GM21717 (cell line): ENCODE results near the gene SRRM4.
"Not testable (repeated sequence)": the region's sequence is repeated elsewhere in the genome, so short reads cannot be mapped to it uniquely, and the experiment has no call there.

ENCODE experiments used
- ATAC-seq: cut with Tn5 transposase; IDR thresholded peaks from one replicate; pipeline ENCODE4 v1.9.1; 2021; ENCODE audit warnings: mild to moderate bottlenecking, moderate library complexity; ENCODE audit not compliant: unreplicated experiment

The SRRM4 gene

DNA sequence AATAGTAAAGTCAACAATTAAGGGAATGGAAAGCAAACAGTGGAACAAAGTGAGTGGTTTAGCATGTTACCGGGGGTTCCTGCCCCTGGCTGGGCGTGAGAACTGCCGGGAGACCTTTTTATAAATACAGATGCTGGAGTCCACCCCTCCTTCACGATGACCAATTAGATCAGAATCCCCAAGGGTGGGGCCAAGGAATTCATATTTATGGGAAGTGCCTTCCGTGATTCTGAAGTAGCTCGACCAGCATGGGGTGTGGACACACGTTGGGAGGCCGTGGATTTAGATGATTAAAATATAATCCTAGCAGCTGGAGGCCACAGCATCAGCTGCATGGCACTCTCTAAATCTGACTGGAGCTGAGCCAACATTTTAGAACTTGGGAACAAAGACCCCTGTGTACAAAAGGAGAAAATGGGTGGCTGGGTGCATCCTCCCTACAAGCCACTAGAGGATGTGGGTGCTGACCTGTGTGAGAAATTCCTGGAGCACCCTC, 87.9 kb downstream of the SRRM4 start:
- no peak for ATAC-seq

DNA sequence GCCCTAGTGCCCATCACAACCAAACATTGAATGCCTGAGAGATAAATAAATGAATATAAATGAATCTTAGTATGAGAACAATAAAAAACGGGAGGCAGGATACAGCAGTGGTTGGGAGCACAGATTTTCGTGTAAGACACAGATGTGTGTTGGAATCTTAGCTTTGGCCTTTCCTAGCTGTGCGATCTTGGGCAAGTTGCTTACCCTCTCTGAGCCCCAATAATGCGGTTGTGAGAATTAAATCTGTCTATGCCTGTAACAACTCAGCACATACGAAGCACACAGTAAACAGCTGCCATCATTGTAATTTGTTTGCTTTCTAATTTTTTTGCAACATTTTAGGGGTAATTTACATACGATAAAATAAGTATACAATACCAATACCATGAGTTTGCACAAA, 89.8 kb downstream of the SRRM4 start:
- ATAC-seq = no peak

- ATAC-seq = no peak
Measured at GRCh38 chr12:119071638-119072231, 90.4 kb downstream of the SRRM4 start.

GRCh38 chr12:119072440-119072839, 91.1 kb downstream of the SRRM4 start:
- no peak for ATAC-seq

DNA sequence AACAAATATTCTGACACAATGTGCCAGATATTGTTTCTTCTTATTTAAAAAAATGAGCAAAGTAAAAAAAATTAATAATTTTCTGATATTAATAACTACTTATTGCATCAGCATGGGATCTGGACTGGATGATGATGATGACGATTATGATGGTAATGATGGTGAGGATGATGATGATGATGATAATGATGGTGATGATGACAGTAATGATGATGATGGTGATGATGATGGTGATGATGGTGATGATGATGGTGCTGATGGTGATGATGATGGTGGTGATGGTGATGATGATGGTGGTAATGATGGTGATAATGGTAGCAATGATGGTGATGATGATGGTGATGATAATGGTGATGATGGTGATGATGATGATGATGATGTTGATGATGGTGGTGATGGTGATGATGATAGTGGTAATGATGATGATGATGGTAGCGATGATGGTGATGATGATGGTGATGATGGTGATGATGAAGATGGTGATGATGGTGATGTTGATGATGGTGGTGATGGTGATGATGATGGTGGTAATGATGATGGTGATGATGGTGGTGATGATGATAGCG, 94.0 kb downstream of the SRRM4 start:
- ATAC-seq = no peak

DNA sequence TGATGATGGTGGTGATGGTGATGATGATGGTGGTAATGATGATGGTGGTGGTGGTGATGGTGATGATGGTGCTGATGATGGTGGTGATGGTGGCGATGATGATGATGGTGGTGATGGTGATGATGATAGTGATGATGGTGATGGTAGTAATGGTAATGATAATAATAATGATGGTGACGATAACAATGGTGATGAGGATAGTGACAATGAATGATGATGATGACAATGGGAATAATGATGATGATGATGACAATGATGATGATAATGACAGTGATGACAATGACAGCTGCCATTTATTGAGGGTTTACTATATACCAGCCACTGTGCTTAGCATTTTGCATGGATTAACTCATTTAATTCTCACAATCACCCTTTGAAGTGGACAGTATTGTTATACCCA, 94.6 kb downstream of the SRRM4 start:
- ATAC-seq = no peak

GRCh38 chr12:119079530-119079929, 98.2 kb downstream of the SRRM4 start:
- ATAC-seq = no peak

DNA sequence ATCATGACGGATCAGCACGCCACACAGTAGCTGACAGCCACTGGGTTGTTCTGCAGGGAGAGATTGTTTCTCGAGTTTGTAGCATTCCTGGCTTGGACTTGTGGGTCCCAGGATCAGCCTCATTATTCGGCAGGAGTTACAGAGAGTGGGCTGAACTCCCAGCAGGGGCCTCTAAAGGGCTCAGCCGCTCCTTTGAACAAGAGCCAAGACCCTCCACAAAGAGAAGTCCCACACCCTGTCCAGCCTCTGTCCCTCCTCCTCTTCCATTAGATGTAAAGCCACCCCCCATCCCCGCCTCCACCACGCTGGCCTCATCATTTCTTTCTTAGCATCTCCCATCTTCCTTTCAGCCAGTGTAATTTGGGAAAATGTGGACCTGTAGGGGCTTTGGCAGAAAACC, 100.7 kb downstream of the SRRM4 start:
- ATAC-seq = no peak

DNA sequence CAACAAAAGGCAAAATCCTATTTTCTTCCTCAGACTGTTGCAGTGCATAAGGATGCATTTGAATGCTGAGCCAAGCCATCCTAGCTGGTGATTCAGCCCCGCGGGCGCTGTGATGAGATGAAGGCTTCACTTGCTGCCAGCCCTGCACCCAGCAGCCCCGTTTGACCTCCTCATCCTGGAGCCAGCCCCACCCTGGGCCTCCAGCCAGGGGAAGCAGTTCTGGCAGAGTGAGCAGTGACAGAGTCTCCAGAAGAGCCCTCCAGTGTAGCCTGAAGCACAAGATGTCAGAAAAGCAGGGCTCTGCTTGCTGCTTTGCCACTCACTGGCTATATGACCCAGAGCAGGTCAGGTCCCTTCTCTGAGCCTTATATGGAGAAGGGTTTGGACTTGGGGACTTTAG, 101.2 kb downstream of the SRRM4 start:
- ATAC-seq = no peak

- ATAC-seq = no peak
Measured at GRCh38 chr12:119088685-119089379, 107.5 kb downstream of the SRRM4 start.

- ATAC-seq = no peak
Measured at GRCh38 chr12:119089380-119090013, 108.2 kb downstream of the SRRM4 start.

DNA sequence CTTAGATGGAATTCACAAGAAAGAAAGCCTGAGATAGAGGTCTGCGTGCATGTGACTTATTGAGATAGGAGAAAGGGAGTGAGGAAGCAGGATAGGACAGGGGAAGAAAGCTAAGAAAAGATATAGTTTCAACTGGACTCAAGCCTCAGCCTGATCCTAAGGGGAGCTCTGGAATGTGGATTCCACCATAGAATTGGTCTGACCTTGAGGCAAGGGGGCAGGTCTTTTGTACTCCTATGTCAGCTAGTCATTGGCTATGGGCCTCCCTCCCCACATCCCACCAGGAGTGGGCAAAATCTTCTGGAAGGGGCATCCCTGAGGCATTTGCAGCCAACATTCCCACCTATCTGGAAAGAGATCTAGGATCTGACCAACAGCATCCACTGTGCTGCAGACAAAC, 108.9 kb downstream of the SRRM4 start:
- no peak for ATAC-seq

DNA sequence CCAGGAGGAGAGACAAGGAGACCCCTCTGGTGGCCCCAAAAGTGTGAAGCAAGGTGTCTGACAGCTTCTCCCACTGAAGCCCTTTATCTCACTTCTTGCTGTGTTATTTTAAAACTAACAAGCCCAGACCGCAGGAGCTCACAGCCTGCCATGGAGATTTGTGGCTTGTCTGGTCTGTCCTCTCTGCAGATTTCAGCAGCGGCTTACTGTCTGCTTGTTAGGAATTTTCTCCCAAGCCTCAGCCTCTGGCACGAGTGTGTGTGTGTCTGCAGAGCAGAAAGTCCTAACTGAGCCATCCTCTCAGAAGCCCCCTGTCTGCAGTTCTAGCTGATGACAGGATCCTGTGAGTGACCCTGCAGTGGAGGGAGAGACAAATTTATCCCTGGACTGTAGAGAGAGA, 109.5 kb downstream of the SRRM4 start:
- no peak for ATAC-seq

DNA sequence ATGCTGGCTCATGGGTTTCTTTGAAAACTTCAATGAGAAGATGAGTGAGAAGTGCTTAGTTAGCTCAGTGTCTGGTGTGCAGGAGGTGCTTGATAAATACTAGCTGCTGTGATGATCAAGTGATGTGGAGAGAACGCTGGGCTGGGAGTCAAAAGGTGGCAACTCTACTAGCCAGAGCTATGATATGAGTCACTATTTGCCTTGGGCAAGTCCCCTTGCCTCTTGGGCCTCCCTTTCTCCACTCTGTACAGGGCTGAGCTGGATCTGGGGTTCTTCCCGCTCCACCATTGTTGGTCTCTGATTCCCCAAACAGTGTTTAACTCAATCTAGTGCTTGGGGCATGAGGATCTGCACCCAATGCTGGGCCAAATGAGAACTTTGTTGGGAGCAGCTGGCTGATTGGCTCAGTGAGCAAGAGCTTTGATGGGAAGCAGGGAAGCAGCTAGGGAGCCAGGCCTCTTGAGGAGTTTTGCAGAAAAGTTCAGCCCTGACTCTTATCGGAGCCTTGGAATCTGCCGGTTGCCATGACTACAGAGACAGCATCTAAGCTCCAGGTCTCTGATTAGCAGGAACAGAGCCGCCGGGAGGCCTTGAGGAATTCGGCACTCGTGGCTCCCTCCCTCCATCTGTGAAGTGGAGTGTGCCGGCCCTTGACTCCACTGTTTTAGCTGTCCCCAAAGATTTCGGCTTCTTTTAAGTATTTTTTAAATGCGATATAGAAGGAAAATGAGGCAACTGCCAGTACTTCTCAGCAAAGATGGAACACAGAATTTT, 115.3 kb downstream of the SRRM4 start:
- no peak for ATAC-seq

- ATAC-seq = no peak
Measured at GRCh38 chr12:119100933-119101332, 119.6 kb downstream of the SRRM4 start.

GRCh38 chr12:119102274-119102673, 120.9 kb downstream of the SRRM4 start:
- ATAC-seq = no peak

GRCh38 chr12:119102714-119103113, 121.4 kb downstream of the SRRM4 start:
- ATAC-seq = no peak

DNA sequence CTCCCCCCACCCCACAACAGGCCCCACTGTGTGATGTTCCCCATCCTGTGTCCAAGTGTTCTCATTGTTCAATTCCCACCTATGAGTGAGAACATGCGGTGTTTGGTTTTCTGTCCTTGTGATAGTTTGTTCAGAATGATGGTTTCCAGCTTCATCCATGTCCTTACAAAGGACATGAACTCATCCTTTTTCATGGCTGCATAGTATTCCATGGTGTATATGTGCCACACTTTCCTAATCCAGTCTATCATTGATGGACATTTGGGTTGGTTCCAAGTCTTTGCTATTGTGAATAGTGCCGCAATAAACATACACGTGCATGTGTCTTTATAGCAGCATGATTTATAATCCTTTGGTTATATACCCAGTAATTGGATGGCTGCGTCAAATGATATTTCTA, 123.6 kb downstream of the SRRM4 start:
- ATAC-seq = not testable (repeated sequence)

- no peak for ATAC-seq
Measured at GRCh38 chr12:119113496-119113986, 132.2 kb downstream of the SRRM4 start.

GRCh38 chr12:119114294-119114693, 133.0 kb downstream of the SRRM4 start:
- no peak for ATAC-seq
